NCI-H524 treated with DMSO at 0.1 percent for 48 hours (cell line): Measurements from ENCODE around the gene PLIN5.

ENCODE experiments used
- DNase-seq: peaks from one replicate; lab custom pipeline; 2025; lab: John Stamatoyannopoulos, UW

PLIN5 gene

DNA sequence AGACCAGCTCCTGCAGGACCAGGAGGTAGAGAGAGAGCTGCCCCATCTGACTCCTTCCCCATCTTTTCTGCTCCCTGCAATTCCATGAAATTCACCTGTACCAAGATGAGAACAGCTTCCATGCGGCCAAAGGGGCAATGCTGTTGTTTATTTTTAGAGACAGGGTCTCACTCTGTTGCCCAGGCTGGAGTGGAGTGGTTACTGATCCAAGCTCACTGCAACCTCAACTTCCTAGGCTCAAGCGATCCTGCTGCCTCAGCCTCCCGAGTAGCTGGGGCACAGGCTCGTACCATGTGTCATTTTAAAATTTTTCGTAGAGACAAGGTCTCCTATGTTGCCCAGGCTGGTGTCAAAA lies 13.2 kb downstream of the PLIN5 start:
- no peak for DNase-seq

DNA sequence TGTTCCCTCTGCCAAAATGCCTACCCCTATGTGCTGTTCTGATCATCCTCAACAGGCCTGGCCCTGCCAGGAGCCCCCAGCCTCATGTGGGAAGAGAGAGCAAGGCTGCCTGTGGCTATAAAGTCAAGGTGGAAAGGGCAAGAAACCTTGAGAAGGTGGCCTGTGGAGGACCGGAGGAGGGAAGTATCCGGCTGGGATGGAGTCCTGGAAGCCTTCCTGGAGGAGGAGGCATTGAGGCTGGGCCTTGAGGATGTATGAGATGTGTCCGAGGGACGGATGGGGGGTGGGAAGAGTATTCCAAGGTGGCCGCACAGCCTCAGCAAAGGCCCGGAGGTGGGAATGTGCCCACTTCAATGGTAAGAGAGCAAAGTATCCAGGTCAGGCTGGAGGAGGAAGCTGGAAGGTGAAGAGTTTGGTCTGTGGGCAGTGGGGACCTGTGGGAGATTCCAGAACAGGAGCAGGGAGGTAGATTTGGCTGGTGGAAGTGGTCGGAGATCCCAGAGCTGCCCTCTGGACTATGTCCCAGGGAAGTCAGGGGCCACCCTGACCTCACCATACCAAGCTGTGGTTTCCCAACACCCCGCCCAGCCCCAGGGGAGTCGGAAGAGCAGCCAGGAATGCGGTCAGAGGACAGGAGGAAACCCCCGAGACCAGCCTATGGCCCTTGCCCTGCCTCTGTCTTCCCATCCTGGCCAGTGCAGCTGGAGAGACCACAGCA lies 13.7 kb downstream of the PLIN5 start:
- DNase-seq, result no peak

DNA sequence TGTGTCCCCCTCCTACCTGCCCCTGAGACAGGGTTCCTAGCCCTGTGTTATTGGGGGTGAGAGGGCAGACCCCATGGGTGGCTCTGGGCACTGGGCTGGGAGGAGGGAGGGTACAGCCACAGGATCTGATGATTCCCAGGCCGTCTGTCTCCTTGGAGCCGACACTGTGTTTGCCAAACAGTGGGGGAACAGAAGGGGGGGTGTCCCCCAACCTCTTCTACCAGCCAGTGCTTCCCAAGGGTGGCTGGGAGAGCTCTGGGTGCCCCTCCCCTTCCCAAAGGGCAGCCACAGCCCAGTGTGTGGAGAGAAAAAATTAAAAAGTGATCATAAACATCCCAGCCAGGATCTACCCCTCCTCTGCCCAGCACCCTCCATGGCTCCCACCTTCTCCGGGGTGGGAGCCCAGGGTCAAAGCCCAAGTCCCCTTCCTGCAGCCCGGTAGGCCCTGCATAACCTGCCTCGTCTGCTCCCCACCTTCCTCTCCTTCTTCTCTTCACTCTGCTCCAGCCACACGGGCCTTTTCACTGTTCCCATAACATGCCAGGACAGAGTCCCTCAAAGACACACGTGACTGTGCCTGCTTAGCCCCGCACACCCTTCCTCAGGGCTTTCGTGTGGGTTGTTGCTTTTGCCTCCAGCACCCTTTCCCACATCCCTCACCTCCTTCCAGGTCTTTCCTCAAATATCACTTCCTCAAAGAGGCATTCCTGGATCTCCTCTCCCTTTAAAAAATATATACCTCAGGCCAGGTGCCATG lies 15.3 kb downstream of the PLIN5 start:
- DNase-seq, result no peak

DNA sequence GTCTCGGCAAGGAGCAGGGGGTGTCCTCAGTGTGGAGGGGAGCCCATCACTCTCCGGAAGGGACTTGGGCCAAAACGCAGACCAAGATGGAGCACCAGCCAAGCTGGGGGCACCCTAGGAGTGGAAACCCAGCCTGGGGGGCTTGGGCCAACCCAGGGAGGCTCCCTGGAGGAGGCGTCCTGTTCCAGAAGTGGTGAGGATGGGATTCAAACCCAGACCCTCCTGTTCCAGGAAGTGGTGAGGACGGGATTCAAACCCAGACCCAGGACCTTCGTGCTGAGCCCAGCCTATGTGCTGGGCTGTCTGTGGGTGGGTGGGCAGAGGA lies 15.9 kb downstream of the PLIN5 start:
- no peak for DNase-seq

DNA sequence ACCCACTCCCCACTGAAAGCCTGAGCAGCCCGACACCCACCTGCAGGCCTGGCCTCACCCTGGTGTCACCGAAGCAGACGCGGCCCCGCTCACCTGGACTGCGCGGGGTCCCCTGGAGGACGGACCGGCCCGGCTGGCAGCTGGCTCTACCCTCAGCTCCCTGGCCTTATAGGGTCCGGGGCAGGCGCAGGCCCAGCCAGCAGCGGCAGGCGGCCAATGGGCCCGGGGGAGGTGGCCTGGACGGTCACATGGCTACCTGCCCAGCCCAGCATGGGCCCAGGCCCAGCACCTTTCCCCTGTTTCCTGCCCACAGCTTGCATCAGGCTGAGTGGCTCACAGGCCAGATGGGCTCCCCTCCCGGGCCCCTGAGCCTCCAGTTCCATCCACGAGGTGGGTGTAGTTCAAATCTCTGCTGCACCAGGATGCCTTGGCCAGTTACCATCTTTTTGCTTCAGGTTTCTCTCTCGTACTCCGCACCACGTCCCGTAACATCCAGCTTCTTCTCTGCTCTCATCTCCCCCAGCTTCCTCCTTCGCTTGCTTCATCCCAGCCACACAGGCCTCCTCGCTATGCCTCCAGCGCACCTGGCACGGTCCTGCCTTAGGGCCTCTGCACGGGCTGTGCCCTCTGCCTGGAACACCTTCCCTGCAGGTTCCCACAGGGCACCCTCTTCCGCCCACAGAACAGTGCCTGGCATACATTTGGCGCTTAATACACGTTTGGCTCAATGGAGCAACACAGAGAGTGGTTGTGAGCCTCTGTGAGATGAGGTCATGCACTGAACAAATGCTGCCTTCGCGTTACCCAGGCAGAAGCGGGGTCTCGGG lies 16.5 kb downstream of the PLIN5 start, which contains the start of gene PLIN4:
Gene PLIN4, minus strand, starts transcription at position 142 of the 827 bp plus-strand sequence. CDS start 214 bp downstream, outside the sequence.
- DNase-seq, result no peak

DNA sequence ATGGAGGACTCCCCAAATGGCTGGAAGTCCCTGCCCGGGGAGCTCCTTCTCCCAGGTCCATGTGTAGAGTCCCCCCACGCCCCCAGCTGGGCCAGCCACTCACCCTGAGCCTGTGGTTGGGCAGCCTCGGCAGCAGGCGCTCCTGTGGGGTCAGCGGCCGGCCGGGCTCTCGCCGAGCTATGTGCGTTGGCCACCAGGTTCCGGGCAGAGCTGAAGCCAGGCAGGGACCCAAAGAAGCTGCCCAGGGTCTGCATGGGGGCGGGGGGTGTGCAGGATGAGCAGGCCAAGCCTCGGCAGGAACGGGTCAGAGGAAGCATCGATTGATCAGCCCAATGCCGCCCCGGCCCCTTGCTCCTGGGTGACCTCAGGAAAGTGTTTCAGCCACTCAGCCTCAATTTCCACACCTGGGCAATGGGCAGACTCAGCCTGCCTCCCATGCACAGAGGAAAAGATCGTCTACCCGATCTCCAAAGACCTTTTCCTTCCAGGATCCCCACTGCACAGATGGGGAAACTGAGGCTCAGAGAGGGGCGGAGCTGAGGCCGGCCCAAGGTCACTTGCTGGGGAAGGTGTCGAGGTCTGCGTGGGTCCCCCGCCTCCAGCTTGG lies 17.5 kb downstream of the PLIN5 start:
- no peak for DNase-seq

DNA sequence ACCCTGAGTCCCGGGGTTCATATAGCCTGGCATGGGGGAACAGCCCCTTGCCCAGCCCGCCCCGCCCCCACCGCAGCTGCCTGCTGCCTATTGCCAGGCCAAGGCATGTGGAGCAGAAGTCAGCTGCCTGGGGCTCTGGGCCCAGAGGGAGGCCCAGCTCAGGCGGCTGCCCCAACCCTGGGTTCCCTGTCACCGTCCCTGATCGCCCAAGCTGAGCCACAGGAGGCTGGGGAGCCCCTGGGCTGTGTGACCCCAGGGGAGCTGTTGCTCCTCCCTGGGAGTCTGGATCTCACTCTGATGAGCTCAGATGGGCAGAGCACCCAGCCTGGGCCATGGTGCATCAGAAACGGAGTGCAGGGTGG lies 18.1 kb downstream of the PLIN5 start:
- no peak for DNase-seq

DNA sequence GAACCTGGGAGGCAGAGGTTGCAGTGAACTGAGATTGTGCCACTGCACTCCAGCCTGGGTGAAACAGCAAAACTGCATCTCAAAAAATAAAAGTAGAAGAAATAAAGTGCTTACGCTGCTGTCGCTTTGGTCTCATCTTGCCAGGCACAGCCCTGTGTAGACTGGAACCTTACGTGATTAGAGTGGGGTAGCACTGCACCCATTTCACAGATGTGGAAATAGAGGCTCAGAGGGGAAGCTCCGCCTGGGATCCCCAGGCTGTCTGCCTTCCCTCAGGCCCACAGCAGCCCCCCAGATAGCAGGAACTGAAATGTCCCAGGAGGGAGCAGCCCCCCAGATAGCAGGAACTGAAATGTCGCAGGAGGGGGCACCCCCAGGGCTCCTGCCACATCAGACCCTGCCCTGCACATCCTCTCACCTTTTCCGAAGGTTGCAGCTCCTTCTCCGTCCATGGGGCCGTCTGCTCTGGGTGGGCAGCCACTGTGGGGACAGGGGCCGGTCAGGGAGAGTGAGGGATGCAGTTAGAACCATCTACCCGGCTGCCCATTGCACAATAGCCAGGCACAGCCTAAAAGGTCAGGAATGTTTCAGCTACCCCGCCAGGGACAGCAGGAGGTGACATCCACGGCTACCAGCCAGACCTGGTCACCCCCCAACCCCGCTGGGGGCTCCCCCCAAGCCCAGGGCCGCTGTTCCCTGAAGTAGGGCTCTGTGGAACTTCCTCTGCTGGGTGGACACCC lies 18.7 kb downstream of the PLIN5 start:
- no peak for DNase-seq

DNA sequence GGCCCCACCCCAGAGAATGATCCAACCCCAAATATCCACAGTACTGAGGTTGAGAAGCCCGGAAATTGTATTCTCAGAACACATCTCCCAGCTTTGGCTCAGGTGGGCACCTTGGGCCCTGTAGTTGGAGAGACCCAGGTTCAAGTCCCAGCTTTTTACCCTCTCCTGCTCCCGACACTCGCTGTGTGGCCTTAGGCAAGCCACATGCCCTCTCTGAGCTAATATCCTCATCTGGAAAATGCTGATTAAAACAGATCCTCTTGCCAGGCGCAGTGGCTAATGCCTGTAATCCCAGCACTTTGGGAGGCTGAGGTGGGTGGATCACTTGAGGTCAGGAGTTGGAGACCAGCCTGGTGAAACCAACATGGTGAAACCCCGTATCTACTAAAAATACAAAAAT lies 19.3 kb downstream of the PLIN5 start:
- no peak for DNase-seq

DNA sequence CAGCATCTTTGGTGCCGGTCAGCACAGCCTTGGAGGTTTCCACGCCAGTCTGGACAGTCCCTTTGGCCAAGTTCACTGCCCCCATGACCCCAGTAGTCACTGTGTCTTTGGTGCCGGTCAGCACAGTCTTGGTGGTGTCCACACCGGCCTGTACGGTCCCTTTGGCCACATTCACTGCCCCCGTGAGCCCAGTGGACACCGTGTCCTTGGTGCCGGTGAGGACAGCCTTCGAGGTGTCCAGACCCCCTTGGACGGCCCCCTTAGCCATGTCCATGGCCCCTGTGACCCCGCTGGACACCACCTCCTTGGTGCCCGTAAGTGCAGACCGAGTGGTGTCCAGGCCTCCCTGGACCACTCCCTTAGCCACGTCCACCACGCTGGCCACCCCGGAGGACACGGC lies 21.8 kb downstream of the PLIN5 start:
- no peak for DNase-seq

DNA sequence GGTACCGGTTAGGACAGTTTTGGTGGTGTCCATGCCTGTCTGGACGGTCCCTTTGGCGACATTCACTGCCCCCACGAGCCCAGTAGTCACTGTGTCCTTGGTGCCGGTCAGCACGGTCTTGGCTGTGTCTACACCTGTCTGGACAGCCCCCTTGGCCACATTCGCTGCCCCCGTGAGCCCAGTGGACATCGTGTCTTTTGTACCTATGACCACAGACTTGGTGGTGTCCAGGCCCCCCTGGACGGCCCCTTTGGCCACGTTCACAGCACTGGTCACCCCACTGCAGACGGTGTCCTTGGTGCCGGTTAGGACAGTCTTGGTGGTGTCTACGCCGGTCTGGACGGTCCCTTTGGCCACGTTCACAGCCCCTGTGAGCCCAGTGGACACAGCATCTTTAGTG lies 23.0 kb downstream of the PLIN5 start:
- no peak for DNase-seq

DNA sequence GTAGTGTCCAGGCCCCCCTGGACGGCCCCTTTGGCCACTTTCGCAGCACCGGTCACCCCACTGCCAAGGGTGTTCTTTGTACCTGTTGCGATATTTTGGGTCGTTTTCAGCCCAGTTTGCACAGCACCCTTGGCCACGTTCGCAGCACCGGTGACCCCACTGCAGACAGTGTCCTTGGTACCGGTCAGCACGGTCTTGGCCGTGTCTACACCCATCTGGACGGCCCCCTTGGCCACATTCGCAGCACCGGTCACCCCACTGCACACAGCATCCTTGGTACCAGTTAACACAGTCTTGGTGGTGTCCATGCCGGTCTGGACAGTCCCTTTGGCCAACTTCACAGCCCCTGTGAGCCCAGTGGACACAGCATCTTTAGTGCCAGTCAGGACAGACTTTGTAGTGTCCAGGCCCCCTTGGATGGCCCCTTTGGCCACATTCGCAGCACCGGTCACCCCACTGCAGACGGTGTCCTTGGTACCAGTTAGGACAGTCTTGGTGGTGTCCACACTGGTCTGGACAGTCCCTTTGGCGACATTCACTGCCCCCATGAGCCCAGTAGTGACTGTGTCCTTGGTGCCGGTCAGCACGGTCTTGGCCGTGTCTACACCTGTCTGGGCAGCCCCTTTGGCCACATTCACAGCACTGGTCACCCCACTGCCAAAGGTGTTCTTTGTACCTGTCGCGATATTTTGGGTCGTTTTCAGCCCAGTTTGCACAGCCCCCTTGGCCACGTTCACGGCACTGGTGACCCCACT lies 23.5 kb downstream of the PLIN5 start:
- DNase-seq, result no peak

DNA sequence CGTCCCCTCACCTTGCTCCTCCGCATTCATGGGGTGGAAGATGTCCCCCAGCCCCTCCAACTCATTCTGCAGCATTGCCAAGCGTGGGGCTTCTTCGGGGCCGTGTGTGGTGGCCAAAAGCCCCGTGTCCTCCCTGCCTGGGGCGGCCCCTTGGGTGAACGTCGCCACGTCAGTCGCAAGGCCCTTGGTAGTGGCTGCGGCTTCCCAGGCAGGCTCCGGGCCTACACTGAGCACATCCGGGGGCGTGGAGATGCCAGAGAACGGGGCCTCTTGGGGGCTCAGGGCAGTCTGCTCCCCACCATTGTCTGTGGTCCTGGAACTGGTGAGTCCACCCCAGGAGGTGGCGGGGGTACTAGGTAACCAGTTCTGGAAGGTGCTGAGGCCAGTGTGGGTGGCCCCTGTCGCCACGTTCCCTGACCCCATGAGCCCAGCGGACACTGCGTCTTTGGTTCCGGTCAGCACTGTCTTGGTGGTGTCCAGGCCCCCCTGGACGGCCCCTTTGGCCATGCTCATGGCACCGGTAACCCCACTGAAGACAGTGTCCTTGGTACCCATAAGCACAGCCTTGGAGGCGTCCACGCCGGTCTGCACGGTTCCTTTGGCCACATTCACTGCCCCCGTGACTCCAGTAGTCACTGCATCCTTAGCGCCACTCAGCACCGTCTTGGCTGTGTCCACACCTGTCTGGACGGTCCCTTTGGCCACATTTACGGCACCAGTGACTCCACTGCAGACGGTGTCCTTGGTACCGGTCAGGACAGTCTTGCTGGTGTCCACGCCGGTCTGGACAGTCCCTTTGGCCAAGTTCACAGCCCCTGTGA lies 24.4 kb downstream of the PLIN5 start:
- no peak for DNase-seq

DNA sequence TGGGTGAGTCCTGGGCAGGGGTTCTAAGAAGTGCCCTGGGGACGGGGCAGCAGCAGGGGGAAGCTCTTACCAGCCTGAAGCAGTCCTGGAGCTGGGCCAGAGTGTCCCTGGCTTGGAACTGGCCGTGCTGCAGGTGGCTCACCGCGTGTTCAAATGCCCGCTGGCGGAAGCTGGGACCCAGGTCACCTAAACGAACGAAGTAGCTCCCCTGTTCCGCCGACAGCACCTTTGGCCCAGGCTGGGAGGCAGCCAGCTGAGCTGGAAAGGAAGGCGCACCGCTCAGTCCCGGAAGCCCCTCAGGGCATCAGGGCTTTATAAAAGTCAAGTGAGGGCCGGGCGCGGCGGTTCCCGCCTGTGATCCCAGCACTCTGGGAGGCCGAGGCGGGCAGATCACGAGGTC lies 26.3 kb downstream of the PLIN5 start:
- no peak for DNase-seq

DNA sequence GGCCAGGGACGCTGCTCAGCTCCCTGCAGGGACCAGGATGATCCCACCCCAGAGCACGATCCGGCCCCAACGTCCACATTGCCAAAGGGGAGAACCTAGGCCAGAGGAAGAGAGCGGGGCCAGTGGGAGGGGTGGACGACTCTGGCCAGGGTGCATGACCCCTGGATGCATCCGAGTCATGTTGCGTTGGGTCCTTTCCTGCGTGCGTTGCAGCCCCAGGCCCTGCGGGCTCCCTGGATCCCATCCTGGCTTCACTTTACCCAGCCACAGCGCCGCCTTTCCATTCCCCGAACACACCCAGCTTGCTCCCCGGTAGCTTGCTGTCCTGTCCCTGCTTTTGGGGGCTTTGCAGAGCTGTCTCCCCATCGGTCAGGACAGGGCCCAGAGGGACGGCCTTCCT lies 27.2 kb downstream of the PLIN5 start:
- no peak for DNase-seq

DNA sequence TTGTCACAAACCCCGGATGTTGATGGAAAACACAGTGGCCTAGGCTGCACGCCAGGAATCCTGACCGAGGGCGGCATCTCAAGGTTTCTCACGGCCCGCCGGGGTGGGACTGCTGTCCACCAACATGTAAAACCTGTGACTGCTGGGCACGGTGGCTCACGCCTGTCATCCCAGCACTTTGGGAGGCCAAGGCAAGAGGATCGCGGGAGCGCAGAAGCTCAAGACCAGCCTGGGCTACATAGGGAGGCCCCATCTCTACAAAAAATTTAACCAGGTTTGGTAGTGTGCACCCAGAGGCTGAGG lies 27.9 kb downstream of the PLIN5 start:
- no peak for DNase-seq

DNA sequence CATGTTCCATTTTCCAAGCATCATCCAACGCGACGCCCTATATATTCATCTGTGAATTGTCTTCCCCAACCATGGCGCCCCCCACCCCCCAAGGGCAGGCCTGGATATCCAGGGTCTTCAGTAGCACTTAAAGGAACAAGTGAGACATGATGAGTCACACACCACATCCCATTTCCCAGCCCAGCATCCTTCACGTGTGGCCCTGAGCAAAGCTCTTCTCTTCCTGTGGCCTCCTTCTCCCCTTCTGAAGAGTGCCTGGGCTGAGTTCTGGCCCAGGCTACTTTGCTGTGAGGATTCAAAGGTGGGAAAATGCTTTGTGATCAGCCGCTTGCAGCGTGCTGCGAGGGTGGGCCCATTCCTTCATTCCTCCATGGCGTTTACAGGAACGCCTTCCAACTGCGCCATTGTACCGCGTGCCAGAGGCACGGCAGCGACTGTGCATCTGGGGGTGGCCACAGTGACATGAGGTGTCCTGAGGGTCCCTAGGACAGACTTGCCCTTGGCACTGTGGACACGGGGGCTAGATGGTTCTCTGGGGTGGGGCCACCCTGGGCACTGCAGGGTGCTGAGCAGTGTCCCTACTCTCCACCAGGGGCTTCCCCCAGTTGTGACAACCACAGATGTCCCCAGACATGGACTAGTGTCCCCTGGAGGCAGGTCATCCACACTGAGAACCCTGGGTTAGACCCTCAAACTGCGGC lies 28.4 kb downstream of the PLIN5 start:
- DNase-seq, result no peak

DNA sequence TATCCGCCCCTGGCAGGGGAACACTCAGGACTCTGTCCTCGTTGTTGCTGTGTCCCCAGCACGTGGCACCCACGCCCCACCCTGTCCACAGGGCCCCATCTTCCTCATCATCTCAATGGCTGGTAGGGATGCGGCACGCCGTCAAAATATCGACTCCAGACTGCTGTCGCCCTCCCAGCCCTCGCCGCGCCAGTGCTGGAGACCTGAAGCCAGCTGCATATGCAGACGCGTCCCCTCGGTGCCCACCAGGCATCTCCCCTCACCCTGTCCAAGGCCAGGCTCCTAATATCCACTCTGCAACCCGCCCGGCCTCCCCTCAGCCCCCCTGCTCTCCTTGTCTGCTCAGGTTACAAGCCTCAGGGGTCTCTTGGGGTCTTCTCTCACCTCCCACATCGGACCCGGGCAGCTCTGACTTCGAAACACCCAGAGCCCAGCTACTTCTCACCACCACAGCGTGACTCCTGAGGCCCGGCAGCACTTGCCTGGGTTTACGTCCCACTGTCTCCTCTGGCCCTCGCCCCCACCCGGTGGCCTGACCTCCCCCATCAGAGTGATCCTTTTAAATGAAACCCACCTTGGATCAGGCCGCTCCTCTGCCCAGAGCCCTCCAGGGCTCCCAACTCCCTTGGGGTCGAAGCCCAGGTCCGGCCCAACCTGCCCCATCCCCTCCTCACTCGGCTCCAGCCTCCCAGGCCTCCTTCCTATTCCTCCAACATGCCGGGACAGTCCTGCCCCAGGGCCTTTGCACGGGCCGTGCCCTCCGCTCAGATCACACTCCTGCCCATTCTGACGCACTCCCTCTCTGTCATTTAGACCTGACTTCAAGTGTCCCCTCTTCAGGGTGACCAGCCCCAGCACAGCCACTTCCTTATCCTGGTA lies 29.2 kb downstream of the PLIN5 start:
- no peak for DNase-seq
